Kidney epithelial cell (primary cell): ENCODE measurements around the gene ANKRD33B. TPM values are rescaled to one million over a fixed set of nuclear protein-coding genes. Genes with fewer than 3 reads are reported as not detected.

ENCODE experiments used
- DNase-seq: peaks from one replicate; pipeline ENCODE4 v3.0.0-alpha.2; 2010; ENCODE audit warnings: low read depth
- H3K27me3 ChIP-seq: 2 replicates; pipeline ENCODE4 v1.6.0; 2011; ENCODE audit warnings: low read length; ENCODE audit not compliant: control insufficient read depth, insufficient read depth
- H3K36me3 ChIP-seq: 2 replicates; pipeline ENCODE4 v1.5.1; 2011; ENCODE audit warnings: low read length; ENCODE audit not compliant: control insufficient read depth, insufficient read depth
- H3K4me3 ChIP-seq: 2 replicates; pipeline ENCODE4 v1.5.1; 2011; ENCODE audit warnings: low read depth, mild to moderate bottlenecking, control low read depth, low read length
- CTCF ChIP-seq: IDR thresholded peaks from 2 replicates; pipeline ENCODE4 v1.5.1; 2011; ENCODE audit warnings: mild to moderate bottlenecking, moderate library complexity, low read length, control low read depth, inconsistent platforms; ENCODE audit not compliant: insufficient read depth, poor library complexity, severe bottlenecking
- total RNA-seq: library from RNA; depleted of rRNA; stranded (reverse); fragments of >200 nt; gene quantifications from 2 replicates; pipeline ENCODE4 v1.2.3, GENCODE V29; 2015

Gene ANKRD33B
- total RNA-seq, 1 donor from 2014 or later: 5.0 TPM

DNA sequence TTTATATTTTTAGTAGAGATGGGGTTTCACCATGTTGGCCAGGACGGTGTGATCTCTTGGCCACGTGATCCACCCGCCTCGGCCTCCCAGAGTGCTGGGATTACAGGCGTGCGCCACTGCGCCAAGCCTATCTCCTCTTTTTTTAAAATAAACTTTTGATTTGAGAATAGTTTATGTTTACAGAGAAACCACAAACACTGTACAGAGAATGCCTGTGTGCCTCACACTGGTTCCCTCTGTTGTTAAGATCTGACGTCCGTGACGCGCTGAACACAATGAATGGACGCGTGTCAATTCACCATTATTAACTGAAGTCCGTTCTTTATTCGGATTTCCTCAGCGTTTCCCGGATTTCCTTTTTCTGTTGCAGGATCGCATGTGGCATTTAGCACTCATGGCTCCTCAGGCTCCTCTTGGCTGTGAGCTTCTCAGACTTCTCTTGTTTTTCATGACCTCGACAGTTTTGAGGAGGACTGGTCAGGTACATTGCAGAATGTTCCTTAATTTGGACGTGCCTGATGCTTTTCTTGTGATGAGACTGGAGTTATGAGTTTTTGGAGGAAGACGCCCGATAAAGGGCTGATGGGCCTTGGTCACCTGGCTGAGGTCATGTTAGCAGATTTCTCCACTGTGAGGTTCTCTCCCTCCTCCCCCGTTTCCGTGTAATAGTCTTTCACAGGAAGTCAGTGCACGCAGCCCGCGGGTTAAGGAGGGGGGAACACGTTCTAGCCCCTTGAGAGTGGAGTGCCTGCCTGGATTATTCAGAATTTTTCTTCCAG lies 69.6 kb downstream of the ANKRD33B start:
- no peaks in the 10 kb centered on the region for H3K36me3 ChIP-seq
- TF ChIP-seq CTCF: no peak
- no peaks in the 10 kb centered on the region for H3K27me3 ChIP-seq
- no peak overlapping the region for H3K4me3 ChIP-seq
- DNase-seq: no peak

DNA sequence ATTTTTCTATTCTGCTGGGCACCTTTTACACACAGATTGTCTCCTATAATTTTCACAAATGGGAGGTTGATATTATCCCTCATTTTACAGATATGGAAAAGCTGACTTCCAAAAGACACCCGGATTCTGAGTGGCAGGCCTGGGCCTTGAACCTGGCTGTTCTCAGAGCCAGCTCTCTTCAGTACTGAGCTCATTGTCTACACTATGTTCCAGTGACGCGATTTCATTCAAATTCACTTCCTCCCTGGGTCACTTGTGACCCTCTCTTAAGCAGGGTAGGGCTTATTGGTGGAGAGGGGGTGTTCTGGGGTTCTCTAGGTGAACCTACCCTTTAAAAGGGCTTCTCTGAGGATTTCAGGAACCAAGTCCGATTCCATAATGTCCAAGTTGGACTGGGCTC lies 70.2 kb downstream of the ANKRD33B start:
- no peaks in the 10 kb centered on the region for H3K36me3 ChIP-seq
- no peak for TF ChIP-seq CTCF
- no peak overlapping the region for H3K4me3 ChIP-seq
- no peaks in the 10 kb centered on the region for H3K27me3 ChIP-seq
- no peak for DNase-seq

DNA sequence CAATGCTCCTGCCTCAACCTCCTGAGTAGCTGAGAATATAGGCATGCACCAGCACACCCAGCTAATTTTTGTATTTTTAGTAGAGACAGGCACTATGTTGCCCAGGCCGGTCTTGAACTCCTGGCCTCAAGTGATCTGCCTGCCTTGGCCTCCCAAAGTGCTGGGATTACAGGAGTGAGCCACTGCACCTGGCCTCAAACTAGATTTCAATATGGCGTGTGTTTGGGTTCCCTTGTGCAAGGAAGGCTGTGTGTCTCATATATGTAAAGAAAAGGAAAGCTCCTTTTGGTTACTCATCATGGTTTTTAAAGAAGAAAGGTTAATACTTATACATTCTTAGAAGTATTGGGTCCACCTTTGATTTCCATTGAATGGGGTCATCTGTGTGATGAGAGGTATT lies 70.7 kb downstream of the ANKRD33B start:
- Histone ChIP-seq H3K27me3 (no peaks in the 10 kb centered on the region), H3K36me3 (no peaks in the 10 kb centered on the region), H3K4me3 (no peak overlapping the region)
- no peak for TF ChIP-seq CTCF
- no peak for DNase-seq

GRCh38 chr5:10635257-10635866 lies 71.5 kb downstream of the ANKRD33B start:
- no peak overlapping the region for H3K4me3 ChIP-seq
- DNase-seq: peak; percentile 64
- no peaks in the 10 kb centered on the region for H3K36me3 ChIP-seq
- no peaks in the 10 kb centered on the region for H3K27me3 ChIP-seq
- no peak for TF ChIP-seq CTCF

- no peak for DNase-seq
- H3K27me3 ChIP-seq: no peaks in the 10 kb centered on the region
- no peaks in the 10 kb centered on the region for H3K36me3 ChIP-seq
- no peak overlapping the region for H3K4me3 ChIP-seq
- no peak for TF ChIP-seq CTCF
Measured at GRCh38 chr5:10635867-10636350, 72.0 kb downstream of the ANKRD33B start.
